MM.1S (cell line): ENCODE measurements around the gene SPOCK3.

ENCODE experiments used
- DNase-seq: peaks from one replicate; pipeline ENCODE4 v3.0.0-alpha.2; 2015
- H2AFZ ChIP-seq: fragments of 300-600 bp; sonication (generic); 2 replicates; pipeline ENCODE4 v1.6.0; 2016; ENCODE audit warnings: antibody characterized with exemption, low read length
- H3F3A ChIP-seq: fragments of 300-600 bp; sonication (generic); 2 replicates; pipeline ENCODE4 v1.6.1; 2016; ENCODE audit warnings: mild to moderate bottlenecking, antibody characterized with exemption, low read length, moderate library complexity, mixed read lengths; ENCODE audit not compliant: insufficient read depth
- H3K27ac ChIP-seq: fragments of 300-600 bp; sonication (generic); 2 replicates; pipeline ENCODE4 v1.5.1; 2016; ENCODE audit warnings: mild to moderate bottlenecking, low read length
- H3K27me3 ChIP-seq: fragments of 300-600 bp; sonication (generic); replicated peaks from 2 replicates; pipeline ENCODE4 v1.6.0; 2016; ENCODE audit warnings: low read length; ENCODE audit not compliant: insufficient read depth
- H3K36me3 ChIP-seq: fragments of 300-600 bp; sonication (generic); replicated peaks from 2 replicates; pipeline ENCODE4 v1.6.1; 2016; ENCODE audit warnings: mild to moderate bottlenecking, low read length, mixed read lengths; ENCODE audit not compliant: insufficient read depth
- H3K4me1 ChIP-seq: fragments of 300-600 bp; sonication (generic); 2 replicates; pipeline ENCODE4 v1.6.1; 2016; ENCODE audit warnings: low read length, mixed read lengths
- H3K4me2 ChIP-seq: fragments of 300-600 bp; sonication (generic); 2 replicates; pipeline ENCODE4 v1.6.0; 2016; ENCODE audit warnings: low read depth, low read length
- H3K4me3 ChIP-seq: fragments of 300-600 bp; sonication (generic); 2 replicates; pipeline ENCODE4 v1.5.1; 2016; ENCODE audit warnings: low read length, mixed read lengths
- H3K79me2 ChIP-seq: fragments of 300-600 bp; sonication (generic); 2 replicates; pipeline ENCODE4 v1.6.1; 2016; ENCODE audit warnings: mixed run types, low read length, mixed read lengths
- H3K9ac ChIP-seq: fragments of 300-600 bp; sonication (generic); 2 replicates; pipeline ENCODE4 v1.6.1; 2016; ENCODE audit warnings: low read length, mixed read lengths
- H3K9me2 ChIP-seq: fragments of 300-600 bp; sonication (generic); replicated peaks from 2 replicates; pipeline ENCODE4 v1.6.1; 2016; ENCODE audit warnings: mild to moderate bottlenecking, low read length, mixed read lengths; ENCODE audit not compliant: insufficient read depth
- H3K9me3 ChIP-seq: fragments of 300-600 bp; sonication (generic); replicated peaks from 2 replicates; pipeline ENCODE4 v1.6.1; 2016; ENCODE audit warnings: mild to moderate bottlenecking, low read length, mixed read lengths; ENCODE audit not compliant: insufficient read depth
- H4K20me1 ChIP-seq: fragments of 300-600 bp; sonication (generic); 2 replicates; pipeline ENCODE4 v1.6.1; 2016; ENCODE audit warnings: mild to moderate bottlenecking, low read length, moderate library complexity, mixed read lengths; ENCODE audit not compliant: insufficient read depth
- EZH2 ChIP-seq: fragments of 300-600 bp; sonication (generic); optimal IDR thresholded peaks from 2 replicates; pipeline ENCODE3; 2017; ENCODE audit warnings: low read depth, mild to moderate bottlenecking, antibody characterized with exemption, low read length, mixed read lengths
- EZH2phosphoT487 ChIP-seq: fragments of 300-600 bp; sonication (generic); IDR thresholded peaks from 2 replicates; pipeline ENCODE4 v1.6.1; 2018; ENCODE audit warnings: antibody characterized with exemption, low read length
- TF ChIP-seq, protein P1 (sequence below): fragments of 300-600 bp; sonication (generic); IDR thresholded peaks from 2 replicates; pipeline ENCODE4 v1.5.1; 2016; ENCODE audit warnings: antibody characterized with exemption, low read length, mixed read lengths

The SPOCK3 gene

DNA sequence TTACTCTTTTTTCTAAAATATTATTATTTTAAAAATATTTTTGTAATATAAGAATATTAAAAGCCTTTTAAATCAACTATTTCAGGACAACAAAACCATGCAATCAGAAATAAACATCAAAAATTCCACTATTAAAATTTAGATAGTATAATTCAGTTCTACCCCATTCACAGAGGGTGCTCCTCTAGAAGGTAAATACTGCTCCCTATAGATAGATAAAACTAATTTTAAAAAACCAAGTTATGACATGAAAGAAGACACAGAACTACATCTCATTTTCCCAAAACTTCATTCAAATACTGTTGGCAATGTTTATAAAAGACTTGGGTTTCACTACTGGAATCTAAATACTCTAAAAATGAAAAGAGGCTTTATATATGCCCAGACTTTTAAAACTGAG, 219.3 kb downstream of the SPOCK3 start:
- Histone ChIP-seq H3K79me2 (no peaks in the 10 kb centered on the region), H3K27ac (no peak overlapping the region), H4K20me1 (no peaks in the 10 kb centered on the region), H3K4me3 (no peak overlapping the region), H3K4me1 (no peaks in the 10 kb centered on the region), H3K9me2 (no peaks in the 10 kb centered on the region), H2AFZ (no peak overlapping the region), H3F3A (no peaks in the 10 kb centered on the region), H3K27me3 (no peaks in the 10 kb centered on the region), H3K36me3 (no peaks in the 10 kb centered on the region), H3K4me2 (no peak overlapping the region), H3K9ac (no peak overlapping the region), H3K9me3 (no peaks in the 10 kb centered on the region)
- TF ChIP-seq EZH2, result no peak
- no peak for TF ChIP-seq EZH2phosphoT487
- TF ChIP-seq, protein P1, sequence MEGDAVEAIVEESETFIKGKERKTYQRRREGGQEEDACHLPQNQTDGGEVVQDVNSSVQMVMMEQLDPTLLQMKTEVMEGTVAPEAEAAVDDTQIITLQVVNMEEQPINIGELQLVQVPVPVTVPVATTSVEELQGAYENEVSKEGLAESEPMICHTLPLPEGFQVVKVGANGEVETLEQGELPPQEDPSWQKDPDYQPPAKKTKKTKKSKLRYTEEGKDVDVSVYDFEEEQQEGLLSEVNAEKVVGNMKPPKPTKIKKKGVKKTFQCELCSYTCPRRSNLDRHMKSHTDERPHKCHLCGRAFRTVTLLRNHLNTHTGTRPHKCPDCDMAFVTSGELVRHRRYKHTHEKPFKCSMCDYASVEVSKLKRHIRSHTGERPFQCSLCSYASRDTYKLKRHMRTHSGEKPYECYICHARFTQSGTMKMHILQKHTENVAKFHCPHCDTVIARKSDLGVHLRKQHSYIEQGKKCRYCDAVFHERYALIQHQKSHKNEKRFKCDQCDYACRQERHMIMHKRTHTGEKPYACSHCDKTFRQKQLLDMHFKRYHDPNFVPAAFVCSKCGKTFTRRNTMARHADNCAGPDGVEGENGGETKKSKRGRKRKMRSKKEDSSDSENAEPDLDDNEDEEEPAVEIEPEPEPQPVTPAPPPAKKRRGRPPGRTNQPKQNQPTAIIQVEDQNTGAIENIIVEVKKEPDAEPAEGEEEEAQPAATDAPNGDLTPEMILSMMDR, result no peak
- DNase-seq, result no peak

DNA sequence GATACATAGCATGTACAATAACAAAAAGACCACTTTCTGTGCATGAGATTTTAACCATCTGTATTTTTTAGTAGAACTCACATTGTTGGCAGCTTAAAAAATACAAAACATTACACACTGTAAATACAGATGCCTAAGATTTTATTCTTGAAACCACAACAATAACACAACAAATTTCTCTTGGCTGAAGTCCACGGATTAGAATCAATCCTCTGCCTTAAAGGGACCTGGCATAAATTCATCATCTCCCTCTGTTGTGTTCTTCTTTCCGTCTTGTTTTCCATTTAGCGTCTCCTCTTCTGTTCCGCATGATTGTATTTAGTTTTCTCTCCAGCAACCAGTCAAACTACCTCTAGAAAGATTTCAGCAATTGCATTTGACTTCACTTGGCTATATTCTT, 231.0 kb downstream of the SPOCK3 start:
- H4K20me1 ChIP-seq, result no peaks in the 10 kb centered on the region
- H3F3A ChIP-seq, result no peaks in the 10 kb centered on the region
- H3K9me3 ChIP-seq, result no peaks in the 10 kb centered on the region
- no peak overlapping the region for H3K9ac ChIP-seq
- no peak overlapping the region for H3K4me3 ChIP-seq
- H3K79me2 ChIP-seq, result no peaks in the 10 kb centered on the region
- H3K27me3 ChIP-seq, result no peaks in the 10 kb centered on the region
- H3K4me1 ChIP-seq, result no peaks in the 10 kb centered on the region
- no peaks in the 10 kb centered on the region for H3K36me3 ChIP-seq
- H3K27ac ChIP-seq, result no peak overlapping the region
- DNase-seq, result no peak
- no peak overlapping the region for H2AFZ ChIP-seq
- TF ChIP-seq EZH2phosphoT487 (no peak), EZH2 (no peak)
- TF ChIP-seq, protein P1, result no peak
- no peak overlapping the region for H3K4me2 ChIP-seq
- no peaks in the 10 kb centered on the region for H3K9me2 ChIP-seq

DNA sequence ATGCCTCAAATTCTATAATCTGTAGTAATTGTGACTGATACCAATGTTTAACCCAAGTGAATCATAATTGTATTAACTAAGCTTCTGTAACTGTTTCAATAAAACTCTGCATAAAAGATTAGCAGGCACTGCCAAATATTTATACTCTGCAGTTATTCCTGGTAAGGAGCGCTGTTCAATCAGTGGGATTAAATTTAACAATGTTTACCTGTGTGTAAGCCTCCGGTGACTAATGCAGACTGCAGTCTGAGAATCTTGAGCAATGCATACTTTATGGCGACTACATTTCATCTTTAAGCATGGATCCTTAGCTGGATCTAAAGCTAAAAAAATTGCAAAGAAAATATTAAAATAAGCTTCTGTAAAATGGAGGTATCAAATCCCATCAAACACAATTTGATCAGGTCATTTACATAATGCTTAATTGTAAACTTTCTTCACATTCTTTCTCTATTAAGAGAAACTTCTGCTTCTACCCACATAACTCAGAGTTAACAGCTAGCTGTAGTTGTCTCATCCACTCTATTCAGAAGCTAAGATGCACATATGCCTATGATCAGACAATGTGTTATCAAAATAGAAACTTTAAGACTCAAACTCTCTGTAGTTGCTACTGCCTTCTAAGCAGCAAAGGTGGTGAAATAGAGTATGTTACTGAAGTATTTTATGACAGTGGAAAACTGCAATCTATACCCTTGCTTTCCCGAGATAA, 234.0 kb downstream of the SPOCK3 start:
- H3K4me2 ChIP-seq, result no peak overlapping the region
- H3F3A ChIP-seq, result no peaks in the 10 kb centered on the region
- no peaks in the 10 kb centered on the region for H3K36me3 ChIP-seq
- no peak overlapping the region for H3K4me3 ChIP-seq
- no peak overlapping the region for H2AFZ ChIP-seq
- H3K4me1 ChIP-seq, result no peaks in the 10 kb centered on the region
- H3K9me3 ChIP-seq, result no peaks in the 10 kb centered on the region
- no peak for DNase-seq
- no peaks in the 10 kb centered on the region for H4K20me1 ChIP-seq
- H3K9me2 ChIP-seq, result no peaks in the 10 kb centered on the region
- no peaks in the 10 kb centered on the region for H3K27me3 ChIP-seq
- no peak overlapping the region for H3K27ac ChIP-seq
- TF ChIP-seq EZH2 (no peak), EZH2phosphoT487 (no peak)
- TF ChIP-seq, protein P1, result no peak
- no peaks in the 10 kb centered on the region for H3K79me2 ChIP-seq
- H3K9ac ChIP-seq, result no peak overlapping the region
